HG02938 (cell line): Measurements from ENCODE around the gene KRT81.

Experiments
- ATAC-seq: cut with Tn5 transposase; IDR thresholded peaks from one replicate; pipeline ENCODE4 v1.9.1; 2021; ENCODE audit warnings: mild to moderate bottlenecking, moderate library complexity; ENCODE audit not compliant: unreplicated experiment

Gene KRT81

DNA sequence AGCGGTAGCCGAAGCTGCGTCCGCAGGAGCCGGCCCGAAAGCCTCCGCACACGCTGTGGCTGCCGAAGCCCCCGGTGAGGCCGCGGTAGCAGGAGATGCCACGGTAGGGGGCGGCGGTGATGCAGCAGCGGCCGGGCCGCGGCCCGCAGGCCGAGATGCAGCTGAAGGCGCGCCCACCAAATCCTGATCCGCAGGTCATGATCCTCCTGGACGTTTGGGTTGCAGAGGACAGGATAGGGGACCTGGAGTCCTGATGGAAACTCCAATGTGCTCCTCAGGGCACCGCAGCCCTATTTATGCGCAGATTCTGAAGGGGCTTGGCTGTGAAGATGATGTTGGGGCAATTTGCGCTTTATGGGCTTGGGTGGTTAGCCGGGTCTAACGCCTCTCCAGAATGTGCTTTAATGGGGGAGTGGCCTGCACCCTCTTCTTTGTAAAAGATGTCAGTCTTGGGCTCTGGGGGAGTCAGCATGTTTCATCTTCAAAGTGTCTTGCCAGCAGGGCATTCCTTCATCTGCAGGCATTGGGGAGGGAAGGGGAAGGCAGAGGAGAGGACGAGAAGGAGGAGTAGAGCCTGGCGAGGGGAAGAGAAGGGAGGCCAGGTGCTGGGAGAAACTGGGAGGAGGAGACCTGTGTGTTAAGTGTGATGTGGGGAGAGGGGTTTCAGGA lies at the start of gene KRT81:
TSS of gene KRT81 (minus strand) at position 268 of the 669 bp plus-strand sequence. CDS start at position 199, 69 bp downstream.
- no peak for ATAC-seq

DNA sequence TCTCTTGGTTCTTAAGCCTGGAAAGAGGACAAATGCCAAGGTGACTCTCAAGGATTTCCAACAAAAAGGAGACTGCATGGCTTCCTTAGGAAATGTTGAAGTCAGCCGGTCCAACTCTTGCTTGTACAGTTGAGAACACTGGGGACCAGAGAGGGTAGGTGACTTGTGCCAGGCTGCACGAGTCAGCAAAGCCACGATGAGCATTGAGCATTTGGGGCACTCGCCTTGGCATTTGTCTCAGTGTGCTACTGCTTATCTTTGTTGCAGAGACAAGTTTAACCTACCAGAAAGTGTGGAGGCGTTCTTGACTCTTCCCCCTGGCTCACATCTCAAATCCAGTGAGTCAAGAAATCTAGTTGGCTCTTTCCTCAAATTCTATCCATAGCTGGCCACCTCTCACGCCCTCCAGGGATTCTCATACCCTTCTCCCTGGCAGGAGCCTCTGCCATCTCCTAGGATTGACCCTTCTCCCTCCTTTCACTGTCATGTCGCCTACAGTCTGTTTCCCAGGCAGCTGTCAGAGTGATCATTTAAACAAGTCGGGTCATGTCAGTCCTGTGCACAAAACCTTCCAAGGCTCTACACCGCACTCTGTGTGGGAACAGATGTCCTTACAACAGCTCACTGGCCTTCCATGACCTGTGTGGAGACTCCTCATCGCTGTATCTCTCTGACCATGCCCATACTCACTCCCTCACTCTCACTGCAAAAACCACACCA lies 47.1 kb upstream of the KRT81 start:
- no peak for ATAC-seq

DNA sequence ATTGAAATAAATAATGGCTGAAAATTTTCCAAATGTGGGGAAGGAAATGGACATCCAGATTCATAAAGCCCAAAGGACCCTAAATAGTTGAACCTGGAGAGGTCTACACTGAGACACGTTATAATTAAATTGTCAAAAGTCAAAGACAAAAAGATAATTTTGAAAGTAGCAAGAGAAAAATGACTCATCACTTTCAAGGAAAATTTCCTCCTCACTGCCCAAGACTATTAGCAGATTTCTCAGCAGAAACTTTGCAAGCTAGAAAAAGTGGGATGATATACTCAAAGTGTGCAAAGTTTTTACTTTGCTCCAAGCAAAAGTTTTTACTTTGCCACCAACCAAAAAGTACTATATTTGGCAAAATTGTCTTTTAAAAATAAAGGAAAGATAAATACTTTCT lies 45.7 kb upstream of the KRT81 start:
- no peak for ATAC-seq

DNA sequence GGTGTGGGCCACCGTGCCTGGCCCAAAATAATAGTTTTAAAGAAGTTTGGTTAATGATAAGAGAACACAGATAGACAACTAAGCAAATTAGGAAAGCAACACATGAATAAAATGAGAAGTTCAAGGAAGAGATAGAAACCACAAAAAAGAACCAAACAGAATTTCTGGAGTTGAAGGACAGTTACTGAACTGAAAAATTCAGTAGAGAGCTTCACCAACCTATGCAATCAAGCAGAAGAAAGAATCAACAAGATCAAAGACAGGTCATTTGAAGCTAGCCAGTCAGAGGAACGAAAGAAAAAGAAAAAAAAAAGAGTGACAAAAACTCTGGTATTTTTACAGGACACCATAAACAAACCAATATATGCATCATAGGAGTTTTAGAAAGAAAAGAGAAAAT lies 45.3 kb upstream of the KRT81 start:
- no peak for ATAC-seq

DNA sequence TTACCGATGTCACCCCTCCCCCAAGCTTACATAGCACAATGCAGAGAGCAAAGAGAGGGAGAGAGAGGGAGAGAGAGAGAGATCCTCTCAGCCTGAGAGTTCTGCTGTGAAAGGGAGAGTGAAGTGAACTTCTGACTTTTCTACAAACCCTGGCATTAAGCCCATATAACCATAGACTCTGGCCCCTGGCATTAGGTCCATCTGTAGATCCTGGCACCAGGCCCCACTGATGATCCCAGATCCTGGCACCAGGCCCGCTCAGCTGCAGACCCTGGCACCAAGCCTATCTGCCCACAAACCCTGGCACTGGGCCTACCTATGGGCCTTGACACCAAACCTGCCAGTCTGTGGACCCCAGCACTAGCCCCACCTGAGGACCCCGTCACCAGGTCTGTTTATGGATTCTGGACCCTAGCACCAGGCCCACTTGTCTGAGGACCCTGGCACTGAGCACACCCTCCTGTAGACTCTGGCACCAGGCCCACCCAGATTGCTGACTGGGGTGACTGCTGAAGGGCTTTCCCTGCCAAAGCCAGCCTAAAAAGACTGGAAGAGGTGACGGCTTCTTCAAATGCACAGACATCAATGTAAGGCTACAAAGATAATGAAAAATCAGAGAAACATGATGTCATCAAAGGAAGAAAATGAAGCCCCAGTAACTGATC lies 44.4 kb upstream of the KRT81 start:
- ATAC-seq = no peak

DNA sequence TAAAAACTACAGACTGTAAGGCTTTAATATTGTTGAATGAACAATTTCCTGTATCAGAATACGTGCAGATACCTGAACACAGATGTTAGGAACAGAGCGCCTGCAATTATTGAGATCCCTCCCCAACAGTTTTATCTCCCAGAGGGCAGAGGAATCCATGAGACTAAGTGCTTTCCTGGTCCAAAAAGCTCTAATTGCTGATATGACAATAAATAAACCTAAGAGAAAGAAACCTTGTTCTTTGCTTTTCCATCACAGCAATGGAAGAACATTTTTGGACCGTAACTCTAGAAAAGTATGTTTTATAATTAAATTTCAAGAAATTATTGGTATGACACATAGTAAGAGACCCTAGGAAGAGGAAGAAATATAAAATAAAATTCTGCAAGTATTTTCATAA lies 42.9 kb upstream of the KRT81 start:
- ATAC-seq = no peak

DNA sequence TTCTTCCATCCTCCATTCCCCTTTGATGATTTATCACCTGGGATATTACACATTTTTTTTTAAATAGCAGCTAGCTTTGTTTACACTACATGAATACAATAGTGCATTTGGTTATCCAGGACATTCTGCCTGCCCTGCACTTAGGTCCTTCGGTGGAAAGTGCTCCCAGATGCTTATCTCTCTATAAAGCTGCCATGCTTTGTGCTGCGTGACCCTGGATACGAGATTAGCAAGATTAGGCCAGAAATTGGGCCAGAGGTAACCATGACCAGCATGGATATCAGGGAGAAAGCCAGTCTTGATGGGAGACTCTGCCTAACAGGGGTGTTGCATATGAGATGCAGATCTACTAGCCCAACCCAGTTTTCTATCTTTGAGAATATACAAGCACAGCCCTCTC lies 42.0 kb upstream of the KRT81 start:
- ATAC-seq = no peak

DNA sequence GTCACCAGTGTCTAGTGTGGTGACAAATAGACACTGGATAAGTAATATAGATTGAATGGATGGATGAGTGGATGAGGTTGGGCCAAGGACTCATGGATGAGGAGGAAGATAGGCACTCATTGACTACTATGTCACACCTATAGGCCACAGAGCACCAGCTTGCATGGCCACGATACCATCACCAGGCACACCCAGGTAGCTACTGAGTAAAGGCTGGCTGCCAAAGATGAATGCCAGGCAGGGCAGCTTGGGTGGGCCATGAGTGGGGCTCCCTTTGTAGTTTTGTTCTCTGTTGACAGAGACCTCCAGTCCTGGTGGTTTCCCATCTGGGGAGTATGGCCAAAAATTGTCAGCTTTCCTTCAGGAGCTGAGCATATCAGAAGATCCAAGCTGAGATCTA lies 41.0 kb upstream of the KRT81 start:
- ATAC-seq = no peak

DNA sequence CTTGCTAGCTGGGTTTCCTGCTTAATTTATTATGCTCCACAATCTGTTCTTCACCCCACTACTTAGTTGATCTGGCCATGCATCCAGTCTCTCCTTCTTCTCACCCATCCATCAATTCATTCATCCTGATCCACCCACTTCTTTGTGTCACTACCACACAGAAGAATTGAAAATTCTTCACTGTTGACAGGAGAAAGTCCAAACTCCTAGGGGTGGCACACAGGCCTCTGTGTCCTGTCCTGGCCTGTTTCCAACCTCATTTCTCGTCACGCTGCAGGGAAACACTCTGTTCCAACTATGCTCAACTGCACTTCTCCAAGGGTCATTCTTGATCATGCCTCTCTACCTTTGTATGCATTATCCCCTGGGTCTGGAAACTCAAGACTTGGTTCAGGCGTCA lies 40.5 kb upstream of the KRT81 start:
- no peak for ATAC-seq

DNA sequence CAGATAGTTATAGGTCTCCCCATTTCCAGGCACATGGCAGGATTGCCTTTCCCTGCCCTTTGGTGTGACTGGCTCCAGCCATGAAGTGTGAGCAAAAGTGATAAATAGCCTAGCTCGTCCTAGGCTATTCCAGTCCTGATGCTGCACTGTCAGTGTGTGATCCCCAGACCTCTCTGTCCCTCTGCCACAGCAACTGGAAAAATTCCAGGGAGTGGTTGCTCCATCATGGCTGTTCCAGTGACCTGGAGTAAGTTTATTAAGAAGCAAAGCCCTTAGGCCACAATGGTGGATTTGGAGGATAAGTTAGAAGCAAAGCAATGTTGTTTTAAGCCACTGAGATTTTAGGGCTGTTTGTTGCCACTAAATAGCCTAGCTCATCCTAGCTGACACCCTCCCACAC lies 39.7 kb upstream of the KRT81 start:
- ATAC-seq = no peak

DNA sequence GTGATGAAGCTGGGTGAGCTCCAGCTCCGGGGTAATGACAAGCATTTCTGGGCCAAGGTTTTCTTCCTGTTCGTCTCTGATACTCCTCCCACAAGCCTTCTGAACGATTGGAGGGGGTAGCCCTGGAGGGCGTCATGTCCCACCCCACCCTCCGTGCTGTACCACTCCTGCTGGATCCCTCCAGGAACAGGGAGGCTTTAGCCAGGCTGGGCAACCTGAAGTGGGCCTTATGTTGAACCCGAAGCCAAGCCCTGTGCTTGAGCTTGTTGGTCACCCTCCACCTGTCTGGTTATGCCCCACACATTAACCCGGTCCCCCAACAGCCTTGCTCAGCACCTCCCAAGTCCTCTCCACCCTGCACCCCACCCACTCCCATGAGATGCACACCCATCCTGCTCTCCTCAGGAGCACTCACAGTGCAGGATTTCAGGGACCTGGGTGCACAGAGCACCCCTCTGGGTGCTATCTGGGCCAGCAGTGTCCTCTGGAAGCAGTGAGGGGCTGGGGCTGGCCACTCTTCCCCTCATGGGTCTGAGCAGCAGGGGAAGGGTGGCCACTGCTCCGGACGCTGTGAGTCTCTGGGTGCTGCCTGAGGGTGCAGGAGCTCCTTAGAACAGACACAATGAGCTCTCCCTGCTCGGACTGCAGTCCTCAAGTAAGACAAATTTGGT lies 36.6 kb upstream of the KRT81 start:
- no peak for ATAC-seq

DNA sequence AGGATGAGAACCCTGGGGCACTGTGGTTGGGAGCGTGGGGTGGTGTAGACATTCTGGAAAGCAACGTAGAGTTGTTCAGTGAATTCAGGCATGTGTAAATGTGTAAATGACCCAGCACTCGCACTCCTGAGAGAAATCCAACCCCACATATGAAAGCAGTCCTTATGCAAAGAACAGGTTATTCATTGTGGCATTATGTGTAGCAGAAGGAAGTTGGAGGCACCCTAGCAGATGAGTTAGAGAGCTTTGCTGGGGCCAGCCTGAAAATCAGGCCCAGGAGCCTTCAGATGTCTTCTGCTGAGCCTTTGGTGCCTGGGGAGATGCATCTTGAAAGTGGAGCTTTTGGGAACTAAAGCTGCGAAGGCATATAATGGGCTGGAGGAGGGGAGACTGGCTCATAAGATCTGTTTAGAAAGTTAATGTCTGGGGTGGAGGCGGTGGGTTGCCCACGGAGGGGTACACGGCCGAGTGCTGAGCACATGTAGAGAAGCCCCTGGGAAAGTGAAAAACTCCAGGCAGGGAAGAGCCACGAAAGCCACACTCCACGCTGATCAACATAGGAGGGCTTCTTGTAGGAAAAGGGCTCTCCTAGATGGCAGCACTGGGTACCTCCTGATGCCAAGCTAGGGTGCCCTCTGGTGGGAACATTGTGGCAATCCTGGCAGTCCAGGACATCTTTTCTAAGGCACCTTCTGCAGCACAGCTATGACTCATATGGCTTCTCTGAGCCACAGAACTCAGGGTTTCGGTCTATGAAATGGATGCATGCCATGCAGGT lies 35.9 kb upstream of the KRT81 start:
- peak; percentile 80 for ATAC-seq

DNA sequence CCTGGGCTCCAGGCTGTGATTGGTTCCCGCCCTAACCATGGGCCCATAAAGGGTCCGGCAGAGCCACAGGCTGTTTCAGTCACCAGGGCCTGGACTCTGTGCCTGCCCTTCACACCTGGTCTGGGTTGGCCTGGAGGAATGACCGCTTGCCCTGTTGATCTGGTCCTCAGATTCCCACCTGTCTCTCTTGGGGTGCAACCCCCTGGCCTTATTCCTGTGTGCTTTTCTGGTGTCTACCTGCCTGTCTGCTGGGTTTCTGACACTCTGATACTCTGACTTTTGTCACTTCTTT lies 32.8 kb upstream of the KRT81 start:
- no peak for ATAC-seq

DNA sequence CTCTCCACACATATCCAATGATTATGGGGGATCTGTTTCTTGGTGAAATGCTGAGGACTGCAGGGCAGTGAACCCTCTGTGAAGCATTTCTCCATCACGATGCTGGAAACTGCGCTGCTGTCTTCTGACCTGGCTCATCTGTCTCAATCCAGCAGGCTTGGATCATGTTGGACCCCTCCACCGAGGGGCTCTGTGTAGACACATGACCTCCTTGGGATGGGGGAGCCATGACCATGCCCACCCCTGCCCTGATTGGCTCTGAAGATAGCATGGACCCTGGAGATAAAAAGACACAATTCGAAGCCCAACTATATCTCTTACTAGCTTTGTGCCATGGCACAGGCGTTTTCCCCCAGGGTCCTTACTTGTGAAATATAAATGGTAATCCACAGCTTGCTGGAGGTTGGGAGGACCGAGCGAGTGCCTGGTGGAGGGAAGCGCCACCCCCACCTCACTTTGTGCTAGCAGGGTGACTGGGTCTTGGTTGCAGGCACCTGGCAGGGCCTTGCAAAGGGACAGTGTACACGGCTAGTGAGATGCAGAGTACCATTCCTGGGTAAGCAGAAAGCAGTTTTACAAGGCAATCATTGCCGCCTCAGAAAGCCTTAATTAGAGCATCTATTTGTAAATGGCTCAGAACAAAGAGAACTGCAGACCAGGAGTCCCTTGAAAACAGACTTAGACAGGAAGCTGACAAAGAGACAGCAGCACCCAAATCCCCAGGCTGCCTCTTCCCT lies 32.2 kb upstream of the KRT81 start:
- no peak for ATAC-seq

DNA sequence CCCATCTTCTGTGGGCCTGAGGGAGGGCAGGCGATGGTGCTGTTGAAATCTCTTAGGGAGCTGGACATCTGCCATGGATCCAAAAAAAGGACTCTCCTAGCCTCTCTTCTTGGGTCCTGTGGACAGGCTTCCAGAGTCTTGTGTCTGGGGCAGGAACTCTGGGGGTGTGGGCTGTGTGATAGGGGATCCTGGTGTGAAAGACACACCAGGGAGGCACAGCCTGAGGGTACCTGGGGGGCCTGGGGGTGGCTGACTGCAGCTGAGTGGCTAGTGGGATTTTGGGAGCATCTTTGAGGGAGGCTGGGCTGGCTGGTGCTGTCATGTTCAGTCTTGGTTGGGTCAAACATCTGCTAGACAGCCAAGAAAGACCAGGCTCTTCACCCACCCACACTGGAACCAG lies 31.7 kb upstream of the KRT81 start:
- no peak for ATAC-seq

DNA sequence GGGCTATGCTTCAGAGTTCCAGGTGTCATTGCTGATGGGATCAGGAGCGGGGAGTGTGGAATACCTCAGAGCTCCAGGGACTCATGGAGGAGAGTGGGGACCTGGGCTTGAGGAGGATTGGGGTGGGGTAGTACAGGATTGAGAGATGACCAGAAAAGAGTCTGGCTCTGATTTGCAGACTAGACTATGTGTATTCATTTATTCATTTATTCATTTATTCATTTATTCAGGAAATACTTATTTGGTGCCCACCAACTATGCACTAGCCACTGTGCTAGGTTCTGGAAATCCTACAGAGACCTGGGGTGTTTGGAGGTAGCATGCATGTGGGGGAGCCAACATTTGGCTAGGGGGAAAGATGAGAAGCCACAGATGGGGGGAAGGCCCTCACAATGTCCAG lies 30.7 kb upstream of the KRT81 start:
- no peak for ATAC-seq

DNA sequence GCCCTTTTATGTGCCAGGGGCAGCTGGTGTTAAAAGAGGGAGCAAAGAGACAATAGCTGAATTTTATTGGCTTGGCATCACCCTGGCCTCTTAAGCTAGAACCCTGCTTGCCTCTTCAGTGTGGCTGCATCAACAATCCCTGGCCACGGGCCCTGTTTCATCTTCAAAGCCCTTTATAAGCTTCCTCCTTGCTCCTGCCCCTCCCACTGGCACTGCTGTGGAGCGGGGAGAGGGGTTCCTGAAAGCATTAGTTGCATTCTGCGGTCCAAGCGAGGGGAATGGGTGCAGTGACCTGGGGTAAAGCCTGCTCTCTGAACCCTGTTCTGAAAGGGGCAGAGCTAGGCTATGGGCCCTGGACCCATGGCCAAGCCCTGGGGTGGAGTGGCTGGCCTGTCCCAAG lies 30.1 kb upstream of the KRT81 start:
- ATAC-seq = no peak

DNA sequence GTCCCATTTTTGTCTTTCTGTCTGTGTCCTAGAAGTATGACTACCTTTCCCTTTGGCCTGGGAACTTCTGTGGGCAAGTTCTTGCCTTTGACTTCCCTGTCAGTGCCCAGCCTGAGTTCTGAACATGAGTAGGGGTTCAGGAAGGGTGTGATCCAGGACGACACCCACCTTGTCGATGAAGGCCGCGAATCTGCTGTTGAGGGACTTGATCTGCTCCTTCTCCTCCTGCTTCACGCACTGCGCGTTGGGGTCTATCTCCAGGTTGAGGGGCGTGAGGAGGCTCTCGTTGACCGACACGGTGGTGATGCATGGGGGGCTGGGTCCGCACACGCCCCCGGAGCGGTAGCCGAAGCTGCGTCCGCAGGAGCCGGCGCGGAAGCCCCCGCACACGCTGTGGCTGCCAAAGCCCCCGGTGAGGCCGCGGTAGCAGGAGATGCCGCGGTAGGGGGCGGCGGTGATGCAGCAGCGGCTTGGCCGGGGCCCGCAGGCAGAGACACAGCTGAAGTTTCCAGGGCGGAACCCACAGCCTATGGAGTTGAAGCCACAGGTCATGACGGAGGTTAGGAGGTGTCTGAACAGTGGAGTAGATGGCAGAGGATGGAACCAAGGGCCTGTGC lies 29.6 kb upstream of the KRT81 start, which contains the start of gene KRT83:
TSS of gene KRT83 (minus strand) at position 615 of the 617 bp plus-strand sequence. CDS start at position 552, 63 bp downstream.
- no peak for ATAC-seq

DNA sequence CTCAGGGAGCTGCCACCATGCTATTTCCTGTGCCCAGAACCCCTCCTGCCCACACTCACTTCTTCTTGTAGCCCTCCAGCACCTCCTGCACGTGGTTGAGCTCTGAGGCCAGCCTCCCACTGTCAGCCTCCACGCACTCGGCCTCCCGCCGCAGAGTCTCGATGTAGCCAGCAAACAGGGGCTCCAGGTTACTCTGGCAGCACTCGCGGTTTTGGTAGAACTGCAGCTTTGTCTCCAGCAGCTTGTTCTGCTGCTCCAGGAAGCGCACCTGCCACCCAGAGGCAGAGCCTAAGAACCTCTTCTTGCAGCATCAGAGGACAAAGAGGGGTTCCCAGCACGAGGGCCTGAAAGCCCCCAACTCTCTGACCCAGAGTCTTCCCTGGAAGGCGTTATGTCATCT lies 27.8 kb upstream of the KRT81 start:
- ATAC-seq = no peak
